ENCODE data around the gene LZTFL1.

The LZTFL1 gene

GRCh38 chr3:45817831-45818522 is 23.9 kb downstream of the LZTFL1 start:
- H3K4me3 ChIP-seq (ENCODE audit: control insufficient read depth, low read depth, low read length): no peak overlapping the region
- no peak for TF ChIP-seq CTCF (IDR thresholded peaks at IDR 0.05; ENCODE audit: control insufficient read depth, insufficient read depth, low read depth, low read length, missing control alignments)
- peak; percentile 90 for DNase-seq (ENCODE audit: low read depth)

GRCh38 chr3:45816544-45816943 is 25.4 kb downstream of the LZTFL1 start:
- no peak for DNase-seq (ENCODE audit: low read depth)
- TF ChIP-seq CTCF (IDR thresholded peaks at IDR 0.05; ENCODE audit: control insufficient read depth, insufficient read depth, low read depth, low read length, missing control alignments): no peak
- no peak overlapping the region for H3K4me3 ChIP-seq (ENCODE audit: control insufficient read depth, low read depth, low read length)

GRCh38 chr3:45814322-45814721 is 27.6 kb downstream of the LZTFL1 start:
- TF ChIP-seq CTCF (IDR thresholded peaks at IDR 0.05; ENCODE audit: control insufficient read depth, insufficient read depth, low read depth, low read length, missing control alignments): no peak
- H3K4me3 ChIP-seq (ENCODE audit: control insufficient read depth, low read depth, low read length): no peak overlapping the region
- DNase-seq (ENCODE audit: low read depth): no peak

- no peak for TF ChIP-seq CTCF (IDR thresholded peaks at IDR 0.05; ENCODE audit: control insufficient read depth, insufficient read depth, low read depth, low read length, missing control alignments)
- no peak for DNase-seq (ENCODE audit: low read depth)
- no peak overlapping the region for H3K4me3 ChIP-seq (ENCODE audit: control insufficient read depth, low read depth, low read length)
Observed at GRCh38 chr3:45807681-45808540, 34.0 kb downstream of the LZTFL1 start.

- TF ChIP-seq CTCF (IDR thresholded peaks at IDR 0.05; ENCODE audit: control insufficient read depth, insufficient read depth, low read depth, low read length, missing control alignments): no peak
- DNase-seq (ENCODE audit: low read depth): no peak
- H3K4me3 ChIP-seq (ENCODE audit: control insufficient read depth, low read depth, low read length): no peak overlapping the region
Observed at GRCh38 chr3:45807133-45807532, 34.8 kb downstream of the LZTFL1 start.

- no peak overlapping the region for H3K4me3 ChIP-seq (ENCODE audit: control insufficient read depth, low read depth, low read length)
- TF ChIP-seq CTCF (IDR thresholded peaks at IDR 0.05; ENCODE audit: control insufficient read depth, insufficient read depth, low read depth, low read length, missing control alignments): no peak
- DNase-seq (ENCODE audit: low read depth): no peak
Observed at GRCh38 chr3:45806072-45806471, 35.8 kb downstream of the LZTFL1 start.
